ENCODE results near the gene WDFY2. TPM values are rescaled to one million over a fixed set of nuclear protein-coding genes. Genes with fewer than 3 reads are reported as not detected.

Gene WDFY2
- total RNA-seq, 1 experiment from 2014 or later: 25.7 TPM

DNA sequence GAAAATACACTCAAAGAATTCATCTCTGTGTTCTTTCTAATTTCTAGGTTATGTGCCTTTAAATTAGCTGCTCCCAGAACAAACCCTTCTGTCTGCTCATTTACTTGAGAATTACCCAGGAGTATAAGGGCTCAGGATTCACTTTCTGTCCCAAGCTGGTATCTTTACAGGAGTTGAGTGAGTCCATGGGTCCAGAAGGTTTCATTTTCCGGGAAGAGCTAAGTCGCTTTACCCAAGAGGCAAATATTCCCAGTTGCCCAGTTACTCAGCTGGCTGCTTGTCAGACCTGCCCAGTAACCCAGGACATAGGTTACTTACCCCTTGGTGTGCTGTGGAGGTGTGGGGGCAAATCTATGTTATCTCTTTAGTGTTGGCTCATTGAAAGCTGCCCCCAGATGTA is 172.4 kb downstream of the WDFY2 start (continued):
- TF ChIP-seq NR2C2 (CRISPR knock-in tag; IDR thresholded peaks at IDR 0.05): no peak
- no peak for TF ChIP-seq JUN (CRISPR knock-in tag; IDR thresholded peaks at IDR 0.05)

DNA sequence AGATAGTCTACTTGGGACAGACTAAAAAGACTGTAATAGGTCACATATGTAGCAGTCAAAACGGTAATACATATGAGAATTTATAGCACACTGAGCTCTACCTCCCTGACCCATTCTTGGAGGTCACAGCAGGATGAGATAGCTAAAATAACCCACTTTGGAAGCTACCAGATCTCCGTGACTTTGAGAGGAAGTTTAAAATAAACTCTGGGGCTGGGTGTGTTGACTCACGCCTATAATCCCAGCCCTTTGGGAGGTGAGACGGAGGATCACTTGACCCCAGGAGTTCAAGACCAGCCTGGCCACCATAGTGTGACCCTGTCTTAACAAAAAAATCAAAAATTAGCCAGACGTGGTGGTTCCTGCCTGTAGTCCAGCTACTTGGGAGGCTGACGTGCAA is 174.4 kb downstream of the WDFY2 start:
- no peaks in the 10 kb centered on the region for H3K4me1 Mint-ChIP-seq
- POLR2A ChIA-PET: no interaction called here
- no peaks in the 10 kb centered on the region for H3K27me3 Mint-ChIP-seq (ENCODE audit: low read depth)
- TF ChIP-seq NFATC4 (CRISPR knock-in tag; IDR thresholded peaks at IDR 0.05) (no peak), PRRX2 (CRISPR knock-in tag; IDR thresholded peaks at IDR 0.05) (no peak), SP1 (CRISPR knock-in tag; conservative IDR thresholded peaks at IDR 0.05) (no peak), CREM (CRISPR knock-in tag; IDR thresholded peaks at IDR 0.05) (no peak), GRHL2 (CRISPR knock-in tag; IDR thresholded peaks at IDR 0.05; ENCODE audit: insufficient replicate concordance, severe bottlenecking) (no peak), ZNF232 (CRISPR knock-in tag; IDR thresholded peaks at IDR 0.05) (no peak), MXD4 (CRISPR knock-in tag; IDR thresholded peaks at IDR 0.05; ENCODE audit: borderline replicate concordance) (no peak), OVOL2 (CRISPR knock-in tag; IDR thresholded peaks at IDR 0.05; ENCODE audit: borderline replicate concordance) (no peak)
- TF ChIP-seq, protein P1, sequence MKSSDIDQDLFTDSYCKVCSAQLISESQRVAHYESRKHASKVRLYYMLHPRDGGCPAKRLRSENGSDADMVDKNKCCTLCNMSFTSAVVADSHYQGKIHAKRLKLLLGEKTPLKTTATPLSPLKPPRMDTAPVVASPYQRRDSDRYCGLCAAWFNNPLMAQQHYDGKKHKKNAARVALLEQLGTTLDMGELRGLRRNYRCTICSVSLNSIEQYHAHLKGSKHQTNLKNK (CRISPR knock-in tag; IDR thresholded peaks at IDR 0.05): no peak
- TF ChIP-seq, protein P2, sequence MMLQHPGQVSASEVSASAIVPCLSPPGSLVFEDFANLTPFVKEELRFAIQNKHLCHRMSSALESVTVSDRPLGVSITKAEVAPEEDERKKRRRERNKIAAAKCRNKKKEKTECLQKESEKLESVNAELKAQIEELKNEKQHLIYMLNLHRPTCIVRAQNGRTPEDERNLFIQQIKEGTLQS (CRISPR knock-in tag; conservative IDR thresholded peaks at IDR 0.05): no peak
- ATAC-seq (no peak), DNase-seq (ENCODE audit: low spot score) (no peak)
- peaks cover 44% of the 10 kb centered on the region for H3K36me3 Mint-ChIP-seq
- CTCF ChIA-PET: interaction anchor here (0.7 to 3.0 kb wide), 4 partner anchors 9 to 320 kb away, joined by 3 to 19 read pairs (median 4); no protein-coding TSS in a partner anchor
- no peak overlapping the region for H3K27ac Mint-ChIP-seq
- no peak overlapping the region for H3K4me3 Mint-ChIP-seq
- H3K9me3 Mint-ChIP-seq: no peaks in the 10 kb centered on the region

DNA sequence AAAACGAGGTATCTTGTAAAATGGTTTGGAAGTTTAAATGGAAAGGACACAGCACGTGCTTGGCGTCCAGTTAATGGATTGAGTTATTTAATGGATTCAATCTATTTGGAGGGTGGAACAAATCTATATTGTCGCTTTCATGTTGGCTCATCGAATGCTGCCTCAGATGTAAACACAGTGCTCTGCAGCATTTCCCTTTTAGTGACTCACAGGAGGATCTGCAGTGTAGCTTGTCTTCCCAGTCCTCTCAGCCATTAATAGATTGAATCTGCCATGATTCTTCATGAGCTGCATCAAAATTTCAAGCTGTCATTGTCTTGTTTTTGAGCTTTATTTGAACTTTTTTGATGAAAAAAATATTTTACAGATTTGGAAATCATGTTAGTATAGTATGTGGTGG is 175.0 kb downstream of the WDFY2 start:
- DNase-seq (ENCODE audit: low spot score) (no peak), ATAC-seq (no peak)
- Mint-ChIP-seq H3K9me3 (no peaks in the 10 kb centered on the region), H3K4me1 (no peaks in the 10 kb centered on the region), H3K27me3 (ENCODE audit: low read depth) (no peaks in the 10 kb centered on the region), H3K36me3 (peaks cover 41% of the 10 kb centered on the region), H3K27ac (no peak overlapping the region), H3K4me3 (no peak overlapping the region)
- POLR2A ChIA-PET: no interaction called here
- CTCF ChIA-PET: interaction anchor here (0.7 to 3.0 kb wide), 2 partner anchors 8 to 39 kb away, joined by 3 to 19 read pairs; no protein-coding TSS in a partner anchor
- no peak for TF ChIP-seq JUN (CRISPR knock-in tag; IDR thresholded peaks at IDR 0.05)
- TF ChIP-seq, protein P3, sequence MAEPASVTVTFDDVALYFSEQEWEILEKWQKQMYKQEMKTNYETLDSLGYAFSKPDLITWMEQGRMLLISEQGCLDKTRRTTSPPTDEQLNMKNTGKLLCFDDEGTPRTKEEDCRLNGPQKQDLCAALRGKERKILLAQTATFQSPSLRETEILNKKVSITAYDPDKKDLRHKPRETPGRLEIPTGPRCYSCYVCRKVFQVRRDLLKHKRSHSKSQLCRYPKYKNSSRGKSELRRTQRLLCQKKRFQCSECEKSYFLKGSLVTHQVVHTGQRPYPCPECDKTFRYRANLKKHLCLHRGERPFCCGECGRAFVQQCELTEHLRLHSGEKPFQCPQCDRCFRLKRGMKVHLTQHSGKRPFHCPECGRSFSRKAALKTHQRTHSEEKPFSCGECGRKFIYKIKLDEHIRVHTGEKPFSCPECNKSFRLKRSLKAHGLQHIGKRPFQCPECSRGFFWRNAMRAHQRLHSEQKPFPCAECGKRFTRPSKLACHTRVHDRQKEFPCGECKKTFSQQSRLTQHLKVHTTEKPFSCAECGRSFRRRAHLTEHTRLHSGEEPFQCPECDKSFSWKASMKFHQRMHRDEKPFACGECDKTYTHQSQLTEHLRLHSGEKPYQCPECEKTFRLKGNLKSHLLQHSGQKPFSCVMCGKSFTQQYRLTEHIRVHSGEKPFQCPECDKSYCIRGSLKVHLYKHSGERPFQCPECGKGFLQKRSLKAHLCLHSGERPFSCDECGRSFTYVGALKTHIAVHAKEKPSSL (CRISPR knock-in tag; conservative IDR thresholded peaks at IDR 0.05): no peak

DNA sequence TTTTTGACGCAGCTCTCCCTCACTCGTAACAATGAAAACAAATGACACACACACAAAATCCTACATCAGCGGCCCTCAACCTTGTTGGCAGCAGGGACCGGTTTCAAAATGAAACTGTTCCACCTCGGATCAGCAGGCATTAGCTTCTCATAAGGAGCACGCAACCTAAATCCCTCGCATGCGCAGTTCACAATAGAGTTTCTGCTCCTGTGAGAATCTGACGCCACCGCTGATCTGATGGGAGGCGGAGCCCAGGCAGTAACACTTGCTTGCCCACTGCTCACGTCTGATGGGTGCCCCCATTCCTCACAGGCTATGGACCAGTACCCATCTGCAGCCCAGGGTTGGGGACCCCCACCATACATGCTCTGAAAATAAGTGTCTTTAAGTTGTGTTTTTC is 176.3 kb downstream of the WDFY2 start:
- no peak for DNase-seq (ENCODE audit: low spot score)
- no peaks in the 10 kb centered on the region for H3K9me3 Mint-ChIP-seq
- ChIA-PET CTCF (no interaction called here), POLR2A (no interaction called here)
- 0 out of 2 replicates have a peak overlapping the region, but pooled peaks have one; percentile 12 for H3K27ac Mint-ChIP-seq
- H3K36me3 Mint-ChIP-seq: peaks cover 39% of the 10 kb centered on the region; the same call in 1 of the 2 replicates
- no peak overlapping the region for H3K4me3 Mint-ChIP-seq
- no peaks in the 10 kb centered on the region for H3K27me3 Mint-ChIP-seq (ENCODE audit: low read depth)
- no peaks in the 10 kb centered on the region for H3K4me1 Mint-ChIP-seq
- TF ChIP-seq, protein P4, sequence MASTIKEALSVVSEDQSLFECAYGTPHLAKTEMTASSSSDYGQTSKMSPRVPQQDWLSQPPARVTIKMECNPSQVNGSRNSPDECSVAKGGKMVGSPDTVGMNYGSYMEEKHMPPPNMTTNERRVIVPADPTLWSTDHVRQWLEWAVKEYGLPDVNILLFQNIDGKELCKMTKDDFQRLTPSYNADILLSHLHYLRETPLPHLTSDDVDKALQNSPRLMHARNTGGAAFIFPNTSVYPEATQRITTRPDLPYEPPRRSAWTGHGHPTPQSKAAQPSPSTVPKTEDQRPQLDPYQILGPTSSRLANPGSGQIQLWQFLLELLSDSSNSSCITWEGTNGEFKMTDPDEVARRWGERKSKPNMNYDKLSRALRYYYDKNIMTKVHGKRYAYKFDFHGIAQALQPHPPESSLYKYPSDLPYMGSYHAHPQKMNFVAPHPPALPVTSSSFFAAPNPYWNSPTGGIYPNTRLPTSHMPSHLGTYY (CRISPR knock-in tag; IDR thresholded peaks at IDR 0.05): no peak
- TF ChIP-seq, protein P5, sequence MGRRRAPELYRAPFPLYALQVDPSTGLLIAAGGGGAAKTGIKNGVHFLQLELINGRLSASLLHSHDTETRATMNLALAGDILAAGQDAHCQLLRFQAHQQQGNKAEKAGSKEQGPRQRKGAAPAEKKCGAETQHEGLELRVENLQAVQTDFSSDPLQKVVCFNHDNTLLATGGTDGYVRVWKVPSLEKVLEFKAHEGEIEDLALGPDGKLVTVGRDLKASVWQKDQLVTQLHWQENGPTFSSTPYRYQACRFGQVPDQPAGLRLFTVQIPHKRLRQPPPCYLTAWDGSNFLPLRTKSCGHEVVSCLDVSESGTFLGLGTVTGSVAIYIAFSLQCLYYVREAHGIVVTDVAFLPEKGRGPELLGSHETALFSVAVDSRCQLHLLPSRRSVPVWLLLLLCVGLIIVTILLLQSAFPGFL (CRISPR knock-in tag; IDR thresholded peaks at IDR 0.05; ENCODE audit: borderline replicate concordance): no peak
- TF ChIP-seq, protein P6, sequence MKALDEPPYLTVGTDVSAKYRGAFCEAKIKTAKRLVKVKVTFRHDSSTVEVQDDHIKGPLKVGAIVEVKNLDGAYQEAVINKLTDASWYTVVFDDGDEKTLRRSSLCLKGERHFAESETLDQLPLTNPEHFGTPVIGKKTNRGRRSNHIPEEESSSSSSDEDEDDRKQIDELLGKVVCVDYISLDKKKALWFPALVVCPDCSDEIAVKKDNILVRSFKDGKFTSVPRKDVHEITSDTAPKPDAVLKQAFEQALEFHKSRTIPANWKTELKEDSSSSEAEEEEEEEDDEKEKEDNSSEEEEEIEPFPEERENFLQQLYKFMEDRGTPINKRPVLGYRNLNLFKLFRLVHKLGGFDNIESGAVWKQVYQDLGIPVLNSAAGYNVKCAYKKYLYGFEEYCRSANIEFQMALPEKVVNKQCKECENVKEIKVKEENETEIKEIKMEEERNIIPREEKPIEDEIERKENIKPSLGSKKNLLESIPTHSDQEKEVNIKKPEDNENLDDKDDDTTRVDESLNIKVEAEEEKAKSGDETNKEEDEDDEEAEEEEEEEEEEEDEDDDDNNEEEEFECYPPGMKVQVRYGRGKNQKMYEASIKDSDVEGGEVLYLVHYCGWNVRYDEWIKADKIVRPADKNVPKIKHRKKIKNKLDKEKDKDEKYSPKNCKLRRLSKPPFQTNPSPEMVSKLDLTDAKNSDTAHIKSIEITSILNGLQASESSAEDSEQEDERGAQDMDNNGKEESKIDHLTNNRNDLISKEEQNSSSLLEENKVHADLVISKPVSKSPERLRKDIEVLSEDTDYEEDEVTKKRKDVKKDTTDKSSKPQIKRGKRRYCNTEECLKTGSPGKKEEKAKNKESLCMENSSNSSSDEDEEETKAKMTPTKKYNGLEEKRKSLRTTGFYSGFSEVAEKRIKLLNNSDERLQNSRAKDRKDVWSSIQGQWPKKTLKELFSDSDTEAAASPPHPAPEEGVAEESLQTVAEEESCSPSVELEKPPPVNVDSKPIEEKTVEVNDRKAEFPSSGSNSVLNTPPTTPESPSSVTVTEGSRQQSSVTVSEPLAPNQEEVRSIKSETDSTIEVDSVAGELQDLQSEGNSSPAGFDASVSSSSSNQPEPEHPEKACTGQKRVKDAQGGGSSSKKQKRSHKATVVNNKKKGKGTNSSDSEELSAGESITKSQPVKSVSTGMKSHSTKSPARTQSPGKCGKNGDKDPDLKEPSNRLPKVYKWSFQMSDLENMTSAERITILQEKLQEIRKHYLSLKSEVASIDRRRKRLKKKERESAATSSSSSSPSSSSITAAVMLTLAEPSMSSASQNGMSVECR (CRISPR knock-in tag; IDR thresholded peaks at IDR 0.05; ENCODE audit: borderline replicate concordance): no peak
- no peak for TF ChIP-seq GRHL2 (CRISPR knock-in tag; IDR thresholded peaks at IDR 0.05; ENCODE audit: insufficient replicate concordance, severe bottlenecking)
- ATAC-seq: no peak

Measured in WTC11 (cell line).